ENCODE results near the gene GBGT1.

DNA sequence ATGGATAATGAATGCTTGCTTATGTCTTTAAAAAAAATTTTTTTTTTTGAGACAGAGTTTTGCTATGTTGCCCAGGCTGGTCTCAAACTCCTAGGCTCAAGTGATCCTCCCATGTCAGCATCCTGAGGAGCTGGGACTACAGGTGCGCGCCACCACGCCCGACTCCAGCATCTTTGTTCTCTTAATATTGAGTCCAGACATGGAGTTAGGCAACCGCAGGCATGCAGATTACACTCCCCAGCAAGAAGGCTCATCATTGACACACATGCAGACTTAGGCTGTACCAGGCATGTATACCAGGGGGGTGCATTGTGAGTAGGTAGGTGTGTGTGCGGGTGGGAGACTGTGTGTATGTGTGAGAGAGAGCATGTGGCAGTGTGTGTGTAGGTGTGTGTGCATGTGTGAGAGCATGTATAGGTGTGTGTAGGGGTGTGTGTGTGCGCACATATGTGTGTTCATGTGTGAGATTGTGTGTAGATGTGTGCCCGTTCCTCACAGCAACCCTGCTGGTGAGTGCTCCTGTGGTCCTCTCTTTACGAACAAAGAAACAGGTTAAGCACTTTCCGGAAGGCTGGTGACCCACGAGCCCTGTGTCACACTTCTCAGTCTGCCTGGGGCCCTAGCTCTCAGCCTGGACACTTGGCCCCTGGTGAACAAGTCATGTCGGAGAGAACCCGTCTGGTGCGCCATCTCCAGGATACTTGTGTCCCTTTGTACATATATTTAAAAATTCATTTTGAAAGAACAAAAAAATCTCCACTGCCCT lies 39.2 kb upstream of the GBGT1 start:
- TF ChIP-seq, protein P1, sequence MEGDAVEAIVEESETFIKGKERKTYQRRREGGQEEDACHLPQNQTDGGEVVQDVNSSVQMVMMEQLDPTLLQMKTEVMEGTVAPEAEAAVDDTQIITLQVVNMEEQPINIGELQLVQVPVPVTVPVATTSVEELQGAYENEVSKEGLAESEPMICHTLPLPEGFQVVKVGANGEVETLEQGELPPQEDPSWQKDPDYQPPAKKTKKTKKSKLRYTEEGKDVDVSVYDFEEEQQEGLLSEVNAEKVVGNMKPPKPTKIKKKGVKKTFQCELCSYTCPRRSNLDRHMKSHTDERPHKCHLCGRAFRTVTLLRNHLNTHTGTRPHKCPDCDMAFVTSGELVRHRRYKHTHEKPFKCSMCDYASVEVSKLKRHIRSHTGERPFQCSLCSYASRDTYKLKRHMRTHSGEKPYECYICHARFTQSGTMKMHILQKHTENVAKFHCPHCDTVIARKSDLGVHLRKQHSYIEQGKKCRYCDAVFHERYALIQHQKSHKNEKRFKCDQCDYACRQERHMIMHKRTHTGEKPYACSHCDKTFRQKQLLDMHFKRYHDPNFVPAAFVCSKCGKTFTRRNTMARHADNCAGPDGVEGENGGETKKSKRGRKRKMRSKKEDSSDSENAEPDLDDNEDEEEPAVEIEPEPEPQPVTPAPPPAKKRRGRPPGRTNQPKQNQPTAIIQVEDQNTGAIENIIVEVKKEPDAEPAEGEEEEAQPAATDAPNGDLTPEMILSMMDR (IDR thresholded peaks at IDR 0.05) = no peak
- TF ChIP-seq POLR2A (IDR thresholded peaks at IDR 0.05) = no peak
